Thymus (tissue), 11 donors: ENCODE measurements around the gene CA12. TPM values are rescaled to one million over a fixed set of nuclear protein-coding genes. Genes with fewer than 3 reads are reported as not detected.
A peak's percentile ranks its signal among the peaks of the same experiment; 100 is the strongest.

Source experiments
- DNase-seq, 9 donors: peaks; one replicate each; pipeline ENCODE4 v3.0.0-alpha.2; 2013; ENCODE audit warnings: low spot score in 9 of 9, low read depth in 6 of 9, missing footprints in 1 of 9
- H3K27ac ChIP-seq, 2 donors: one replicate each; pipeline ENCODE4 v1.5.1; 2013; ENCODE audit warnings: control low read depth in 1 of 2, low read depth in 1 of 2, low read length in 1 of 2, mild to moderate bottlenecking in 1 of 2, moderate library complexity in 1 of 2
- H3K27me3 ChIP-seq, 2 donors: one replicate each; pipeline ENCODE4 v1.5.1; 2013; ENCODE audit warnings: low read length in 1 of 2; ENCODE audit not compliant: control insufficient read depth in 2 of 2, insufficient read depth in 1 of 2
- H3K36me3 ChIP-seq, 2 donors: one replicate each; pipeline ENCODE4 v1.5.1; 2013; ENCODE audit warnings: low read length in 1 of 2, mild to moderate bottlenecking in 1 of 2, moderate library complexity in 1 of 2; ENCODE audit not compliant: control insufficient read depth in 2 of 2, insufficient read depth in 2 of 2
- H3K4me1 ChIP-seq, 2 donors: one replicate each; pipeline ENCODE4 v1.5.1; 2013; ENCODE audit warnings: low read length in 2 of 2; ENCODE audit not compliant: control insufficient read depth in 2 of 2, insufficient read depth in 2 of 2
- H3K4me3 ChIP-seq, 2 donors: one replicate each; pipeline ENCODE4 v1.5.1; 2013; ENCODE audit warnings: low read length in 2 of 2, control low read depth in 1 of 2, mild to moderate bottlenecking in 1 of 2
- H3K9me3 ChIP-seq, 2 donors: one replicate each; pipeline ENCODE4 v1.5.1; 2013; ENCODE audit warnings: low read length in 1 of 2, mild to moderate bottlenecking in 1 of 2; ENCODE audit not compliant: control insufficient read depth in 2 of 2, insufficient read depth in 1 of 2
- WGBS: extraction: QIAGEN DNeasy Blood & Tissue Kit; methylation state at CpG from one replicate; pipeline ENCODE4 v1.1.7; 2013; 5-methylcytosine and 5-hydroxymethylcytosine counted together
- polyA plus RNA-seq: library from polyadenylated mRNA; stranded (reverse); fragments of 200-250 nt; gene quantifications from one replicate; pipeline ENCODE4 v1.2.3, GENCODE V29; 2013
- total RNA-seq: library from RNA; stranded (reverse); fragments of 120-200 nt; gene quantifications from one replicate; pipeline ENCODE4 v1.2.4, GENCODE V29; 2013
- donor health status: healthy.

Gene CA12
- total and polyA plus RNA-seq, 2 donors = 0.09 to 0.16 TPM

GRCh38 chr15:63392361-63393009 lies 10.8 kb upstream of the CA12 start:
- H3K4me1 ChIP-seq = peaks cover 0 to 12% of the 10 kb centered on the region in 2 donors
- DNase-seq = peak in 3 of 9 donors; percentile 48 to 81 (median 52)
- peak overlapping the region in 1 of 2 donors; percentile 70 for H3K27ac ChIP-seq
- H3K27me3 ChIP-seq = no peaks in the 10 kb centered on the region
- no peaks in the 10 kb centered on the region for H3K9me3 ChIP-seq
- no peak overlapping the region for H3K4me3 ChIP-seq
- H3K36me3 ChIP-seq = no peaks in the 10 kb centered on the region
- 61% methylated on average over 7 of the region's 7 CpGs for WGBS

- Histone ChIP-seq H3K36me3 (no peaks in the 10 kb centered on the region), H3K27me3 (no peaks in the 10 kb centered on the region), H3K4me1 (peaks cover 0 to 12% of the 10 kb centered on the region in 2 donors), H3K27ac (no peak overlapping the region), H3K4me3 (no peak overlapping the region), H3K9me3 (no peaks in the 10 kb centered on the region)
- 96% methylated on average over 6 of the region's 6 CpGs for WGBS
- DNase-seq = no peak
Measured at GRCh38 chr15:63391669-63392360, 10.2 kb upstream of the CA12 start.

GRCh38 chr15:63390689-63391088 lies 9.0 kb upstream of the CA12 start:
- H3K4me1 ChIP-seq = peaks cover 0 to 12% of the 10 kb centered on the region in 2 donors
- no peak overlapping the region for H3K27ac ChIP-seq
- WGBS = 94% methylated on average over 3 of the region's 3 CpGs
- no peak overlapping the region for H3K4me3 ChIP-seq
- DNase-seq = no peak
- peaks cover 0 to 2% of the 10 kb centered on the region in 2 donors for H3K27me3 ChIP-seq
- H3K36me3 ChIP-seq = no peaks in the 10 kb centered on the region
- H3K9me3 ChIP-seq = peaks cover 0 to 4% of the 10 kb centered on the region in 2 donors

GRCh38 chr15:63389902-63390670 lies 8.4 kb upstream of the CA12 start:
- no peak for DNase-seq
- H3K36me3 ChIP-seq = no peaks in the 10 kb centered on the region
- peaks cover 0 to 5% of the 10 kb centered on the region in 2 donors for H3K9me3 ChIP-seq
- peaks cover 0 to 12% of the 10 kb centered on the region in 2 donors for H3K4me1 ChIP-seq
- 74% methylated on average over 6 of the region's 6 CpGs for WGBS
- no peak overlapping the region for H3K4me3 ChIP-seq
- H3K27me3 ChIP-seq = peaks cover 0 to 3% of the 10 kb centered on the region in 2 donors
- H3K27ac ChIP-seq = no peak overlapping the region

GRCh38 chr15:63388511-63388910 lies 6.9 kb upstream of the CA12 start:
- peaks cover 0 to 15% of the 10 kb centered on the region in 2 donors for H3K27me3 ChIP-seq
- no peak overlapping the region for H3K4me3 ChIP-seq
- 90% methylated on average over 5 of the region's 5 CpGs for WGBS
- H3K27ac ChIP-seq = no peak overlapping the region
- H3K9me3 ChIP-seq = peaks cover 0 to 5% of the 10 kb centered on the region in 2 donors
- no peak for DNase-seq
- no peaks in the 10 kb centered on the region for H3K36me3 ChIP-seq
- H3K4me1 ChIP-seq = peaks cover 0 to 12% of the 10 kb centered on the region in 2 donors

GRCh38 chr15:63387748-63388493 lies 6.3 kb upstream of the CA12 start:
- H3K27me3 ChIP-seq = peaks cover 4 to 21% of the 10 kb centered on the region in 2 donors
- H3K4me1 ChIP-seq = peaks cover 0 to 9% of the 10 kb centered on the region in 2 donors
- 95% methylated on average over 11 of the region's 11 CpGs for WGBS
- no peak for DNase-seq
- peaks cover 0 to 5% of the 10 kb centered on the region in 2 donors for H3K9me3 ChIP-seq
- no peak overlapping the region for H3K27ac ChIP-seq
- H3K4me3 ChIP-seq = no peak overlapping the region
- H3K36me3 ChIP-seq = no peaks in the 10 kb centered on the region

GRCh38 chr15:63385911-63386531 lies 4.4 kb upstream of the CA12 start:
- 95% methylated on average over 1 of the region's 1 CpG for WGBS

GRCh38 chr15:63384906-63385305 lies 3.3 kb upstream of the CA12 start:
- Histone ChIP-seq H3K4me3 (no peak overlapping the region), H3K4me1 (peaks cover 4 to 15% of the 10 kb centered on the region in 2 donors), H3K9me3 (peaks cover 0 to 5% of the 10 kb centered on the region in 2 donors), H3K27me3 (peaks cover 21 to 51% of the 10 kb centered on the region in 2 donors), H3K27ac (no peak overlapping the region), H3K36me3 (no peaks in the 10 kb centered on the region)
- DNase-seq = no peak
- WGBS = 97% methylated on average over 2 of the region's 2 CpGs

More at GRCh38 chr15:63385911-63386531, 4.4 kb upstream of the CA12 start:
- Histone ChIP-seq H3K36me3 (no peaks in the 10 kb centered on the region), H3K9me3 (peaks cover 0 to 5% of the 10 kb centered on the region in 2 donors), H3K4me1 (peaks cover 4 to 12% of the 10 kb centered on the region in 2 donors), H3K27ac (no peak overlapping the region), H3K4me3 (no peak overlapping the region), H3K27me3 (peaks cover 13 to 40% of the 10 kb centered on the region in 2 donors)
- no peak for DNase-seq
